ENCODE measurements around the gene SNX6.

SNX6 gene

GRCh38 chr14:34629657-34630529 lies at the start of gene SNX6:
TSS of gene SNX6 (minus strand) at chr14:34630148. CDS start at chr14:34630116, 32 bp downstream.
- peak; percentile 37 for DNase-seq (ENCODE audit: low read depth)
- no peak for TF ChIP-seq CTCF (IDR thresholded peaks at IDR 0.05; ENCODE audit: low read depth, low read length, missing control alignments)
- in situ Hi-C loops (cut with HindIII; ENCODE audit: low sequenced_read_pairs), result no loop called here
- H3K4me3 ChIP-seq (ENCODE audit: low read depth, low read length), result peak within 1 kb of the TSS; percentile 96

- in situ Hi-C loops (cut with HindIII; ENCODE audit: low sequenced_read_pairs), result no loop called here
- no peak for TF ChIP-seq CTCF (IDR thresholded peaks at IDR 0.05; ENCODE audit: low read depth, low read length, missing control alignments)
Observed at GRCh38 chr14:34678735-34679134, 48.8 kb upstream of the SNX6 start.

GRCh38 chr14:34678306-34678705 lies 48.4 kb upstream of the SNX6 start:
- in situ Hi-C loops (cut with HindIII; ENCODE audit: low sequenced_read_pairs), result no loop called here
- no peak for TF ChIP-seq CTCF (IDR thresholded peaks at IDR 0.05; ENCODE audit: low read depth, low read length, missing control alignments)
- no peak overlapping the region for H3K4me3 ChIP-seq (ENCODE audit: low read depth, low read length)
- no peak for DNase-seq (ENCODE audit: low read depth)

More at GRCh38 chr14:34678735-34679134, 48.8 kb upstream of the SNX6 start:
- H3K4me3 ChIP-seq (ENCODE audit: low read depth, low read length), result no peak overlapping the region
- no peak for DNase-seq (ENCODE audit: low read depth)

- H3K4me3 ChIP-seq (ENCODE audit: low read depth, low read length), result no peak overlapping the region
- DNase-seq (ENCODE audit: low read depth), result no peak
- in situ Hi-C loops (cut with HindIII; ENCODE audit: low sequenced_read_pairs), result no loop called here
- TF ChIP-seq CTCF (IDR thresholded peaks at IDR 0.05; ENCODE audit: low read depth, low read length, missing control alignments), result no peak
Observed at GRCh38 chr14:34676516-34677211, 46.7 kb upstream of the SNX6 start.

GRCh38 chr14:34673702-34674101 lies 43.8 kb upstream of the SNX6 start:
- no peak overlapping the region for H3K4me3 ChIP-seq (ENCODE audit: low read depth, low read length)
- TF ChIP-seq CTCF (IDR thresholded peaks at IDR 0.05; ENCODE audit: low read depth, low read length, missing control alignments), result no peak
- in situ Hi-C loops (cut with HindIII; ENCODE audit: low sequenced_read_pairs), result no loop called here
- no peak for DNase-seq (ENCODE audit: low read depth)

DNA sequence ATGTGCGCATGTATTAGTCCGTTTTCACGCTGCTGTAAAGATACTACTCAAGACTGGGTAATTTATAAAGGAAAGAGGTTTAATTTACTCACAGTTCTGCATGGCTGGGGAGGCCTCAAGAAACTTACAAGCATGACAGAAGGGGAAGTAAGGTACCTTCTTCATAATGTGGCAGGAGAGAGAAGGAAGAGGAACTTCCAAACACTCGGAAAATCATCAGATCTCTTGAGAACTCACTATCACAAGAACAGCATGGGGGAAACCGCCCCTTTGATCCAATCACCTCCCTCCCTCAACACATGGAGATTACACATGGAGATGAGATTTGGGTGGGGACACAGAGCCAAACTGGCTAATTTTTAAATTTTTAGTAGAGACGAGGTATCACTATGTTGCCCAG lies 41.8 kb upstream of the SNX6 start:
- DNase-seq (ENCODE audit: low read depth), result no peak
- in situ Hi-C loops (cut with HindIII; ENCODE audit: low sequenced_read_pairs), result no loop called here
- TF ChIP-seq CTCF (IDR thresholded peaks at IDR 0.05; ENCODE audit: low read depth, low read length, missing control alignments), result no peak
- H3K4me3 ChIP-seq (ENCODE audit: low read depth, low read length), result no peak overlapping the region

Data from astrocyte of the cerebellum (primary cell).